ENCODE results near the gene SPOUT1.

Gene SPOUT1

DNA sequence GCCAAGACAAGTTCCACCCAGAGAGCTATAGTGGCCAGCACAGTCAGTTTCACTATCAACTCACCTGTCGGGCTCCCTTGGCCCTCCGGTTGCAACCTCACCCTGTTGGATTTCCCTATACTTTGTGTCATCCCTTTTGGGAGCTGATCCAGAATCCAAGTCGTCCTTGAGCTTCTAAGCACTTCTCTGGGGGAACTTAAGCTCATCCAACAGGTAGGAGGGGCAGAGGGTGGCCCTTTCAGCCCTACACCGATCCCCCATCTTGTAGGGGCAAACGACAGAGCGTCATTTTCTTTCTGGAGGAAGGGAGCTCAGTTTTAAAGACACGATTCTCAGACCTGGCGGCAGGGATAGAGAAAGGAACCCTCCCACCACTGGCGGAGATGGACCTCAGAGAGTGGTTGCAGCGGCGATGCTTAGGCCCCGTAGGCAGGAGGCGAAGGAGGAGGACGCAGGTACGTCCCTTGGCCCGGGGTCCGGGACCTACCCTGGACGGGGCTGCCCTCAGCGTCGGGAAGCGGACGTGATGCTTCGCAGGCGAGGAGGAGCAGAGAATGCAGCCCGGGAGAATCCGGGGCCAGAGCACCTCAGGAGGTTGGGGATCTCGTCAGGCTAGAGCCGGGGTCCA lies 58.4 kb downstream of the SPOUT1 start:
- no peak for DNase-seq

DNA sequence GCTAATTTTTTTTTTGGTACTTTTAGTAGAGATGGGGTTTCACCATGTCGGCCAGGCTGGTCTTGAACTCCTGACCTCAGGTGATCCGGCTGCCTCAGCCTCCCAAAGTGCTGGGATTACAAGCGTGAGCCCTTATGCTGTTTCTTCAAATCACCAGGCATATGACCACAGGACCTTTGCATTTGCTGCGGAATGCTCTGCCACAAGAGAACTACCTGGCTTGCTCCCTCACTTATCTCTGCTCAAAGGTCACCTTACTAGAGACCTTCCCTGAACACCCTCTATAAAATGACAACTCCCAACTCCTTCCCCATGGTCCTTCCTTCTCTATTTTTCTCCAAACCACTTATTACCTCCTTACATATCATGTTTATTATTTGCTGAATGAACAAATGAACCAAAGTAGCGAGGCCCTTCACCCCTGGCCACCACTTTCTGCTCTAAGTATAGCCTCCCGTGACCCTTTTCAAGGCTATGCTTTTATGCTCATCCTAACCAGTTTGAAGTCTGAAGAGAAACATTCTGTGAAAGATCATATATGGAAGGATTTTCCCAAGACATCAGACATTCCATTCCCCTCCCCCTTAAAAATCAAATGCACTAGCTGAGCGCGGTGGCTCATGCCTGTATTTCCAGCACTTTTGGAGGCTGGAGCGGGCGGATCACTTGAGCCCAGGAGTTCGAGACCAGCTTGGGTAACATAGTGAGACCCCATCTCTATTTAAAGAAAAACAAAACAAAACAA lies 59.1 kb downstream of the SPOUT1 start:
- DNase-seq: no peak
